Cardiac muscle cell (in vitro differentiated cells and primary cell): ENCODE measurements around the gene MYO1E. TPM values are rescaled to one million over a fixed set of nuclear protein-coding genes. Genes with fewer than 3 reads are reported as not detected.
"Not testable (repeated sequence)": the region's sequence is repeated elsewhere in the genome, so short reads cannot be mapped to it uniquely, and the experiment has no call there.

ENCODE experiments used
- DNase-seq, 2 donors: peaks; one replicate each; pipeline versions ENCODE4 v3.0.0 to v3.0.0-alpha.2; 2010 to 2017; ENCODE audit warnings: low read depth in 1 of 2, low spot score in 1 of 2
- H3K27ac ChIP-seq: fragments of 200-600 bp; sonication (generic); 2 replicates; pipeline ENCODE4 v1.5.1; 2016
- H3K27me3 ChIP-seq: fragments of 200-600 bp; sonication (generic); 2 replicates; pipeline ENCODE4 v1.6.0; 2016; ENCODE audit warnings: control low read depth
- H3K36me3 ChIP-seq: fragments of 200-600 bp; sonication (generic); 2 replicates; pipeline ENCODE4 v1.5.1; 2016; ENCODE audit warnings: control low read depth
- H3K4me1 ChIP-seq: fragments of 200-600 bp; sonication (generic); 2 replicates; pipeline ENCODE4 v1.8.1; 2017; ENCODE audit warnings: low read depth, mild to moderate bottlenecking, mixed run types
- H3K4me3 ChIP-seq: fragments of 200-600 bp; sonication (generic); 2 replicates; pipeline ENCODE4 v1.5.1; 2016; ENCODE audit warnings: mild to moderate bottlenecking
- H3K9me3 ChIP-seq: fragments of 200-600 bp; sonication (generic); 2 replicates; pipeline ENCODE4 v1.5.1; 2017; ENCODE audit warnings: low read depth, mild to moderate bottlenecking, control low read depth
- CTCF ChIP-seq: IDR thresholded peaks from 2 replicates; pipeline ENCODE4 v1.5.1; 2012; ENCODE audit warnings: low read depth, mild to moderate bottlenecking, low read length
- polyA plus RNA-seq: library from polyadenylated mRNA; unstranded; fragments of >200 nt; fragmentation: Nextera tagmentation; extraction: Ambion mirVana; gene quantifications from 2 replicates; pipeline ENCODE4 v1.2.1, GENCODE V29; 2016
- total RNA-seq: library from RNA; depleted of rRNA; stranded (reverse); fragments of >200 nt; gene quantifications from 2 replicates; pipeline ENCODE4 v1.2.3, GENCODE V29; 2016

MYO1E gene
- total and polyA plus RNA-seq, 2 experiments from 2014 or later: 22.0 to 27.7 TPM

- no peaks in the 10 kb centered on the region for H3K36me3 ChIP-seq
- DNase-seq: no peak
- no peak overlapping the region for H3K4me3 ChIP-seq
- no peaks in the 10 kb centered on the region for H3K9me3 ChIP-seq
- no peaks in the 10 kb centered on the region for H3K27me3 ChIP-seq
- H3K27ac ChIP-seq: no peak overlapping the region
- no peaks in the 10 kb centered on the region for H3K4me1 ChIP-seq
- no peak for TF ChIP-seq CTCF
Observed at GRCh38 chr15:59344311-59344710, 28.4 kb downstream of the MYO1E start.

GRCh38 chr15:59340325-59340724, 32.3 kb downstream of the MYO1E start:
- Histone ChIP-seq H3K4me3 (no peak overlapping the region), H3K9me3 (no peaks in the 10 kb centered on the region), H3K27me3 (no peaks in the 10 kb centered on the region), H3K27ac (no peak overlapping the region), H3K4me1 (no peaks in the 10 kb centered on the region), H3K36me3 (no peaks in the 10 kb centered on the region)
- TF ChIP-seq CTCF: no peak
- DNase-seq: no peak

GRCh38 chr15:59339252-59339672, 33.4 kb downstream of the MYO1E start:
- H3K9me3 ChIP-seq: no peaks in the 10 kb centered on the region

GRCh38 chr15:59338414-59338813, 34.3 kb downstream of the MYO1E start:
- Histone ChIP-seq H3K4me1 (no peaks in the 10 kb centered on the region), H3K4me3 (no peak overlapping the region), H3K27me3 (no peaks in the 10 kb centered on the region), H3K36me3 (no peaks in the 10 kb centered on the region), H3K27ac (no peak overlapping the region), H3K9me3 (no peaks in the 10 kb centered on the region)
- DNase-seq: no peak
- TF ChIP-seq CTCF: no peak

More at GRCh38 chr15:59339252-59339672, 33.4 kb downstream of the MYO1E start:
- Histone ChIP-seq H3K27ac (no peak overlapping the region), H3K4me1 (no peaks in the 10 kb centered on the region), H3K36me3 (no peaks in the 10 kb centered on the region), H3K27me3 (no peaks in the 10 kb centered on the region), H3K4me3 (no peak overlapping the region)
- DNase-seq: peak in 1 of 2 donors; percentile 46
- TF ChIP-seq CTCF: no peak

GRCh38 chr15:59336725-59337124, 35.9 kb downstream of the MYO1E start:
- H3K27ac ChIP-seq, H3K36me3 ChIP-seq, H3K9me3 ChIP-seq, H3K4me3 ChIP-seq, H3K4me1 ChIP-seq, DNase-seq, H3K27me3 ChIP-seq: not testable (repeated sequence)

GRCh38 chr15:59335207-59335786, 37.4 kb downstream of the MYO1E start:
- no peaks in the 10 kb centered on the region for H3K36me3 ChIP-seq
- no peaks in the 10 kb centered on the region for H3K27me3 ChIP-seq
- H3K4me3 ChIP-seq: no peak overlapping the region
- H3K9me3 ChIP-seq: no peaks in the 10 kb centered on the region
- H3K4me1 ChIP-seq: no peaks in the 10 kb centered on the region
- H3K27ac ChIP-seq: no peak overlapping the region
- TF ChIP-seq CTCF: no peak
- DNase-seq: peak in 1 of 2 donors; percentile 5
